SU-DHL-6 (cell line): Measurements from ENCODE around the gene DRC1.

Experiments used
- H2AFZ ChIP-seq: fragments of 200-600 bp; sonication (generic); 2 replicates; pipeline ENCODE4 v1.6.1; 2014; ENCODE audit warnings: low read depth, mild to moderate bottlenecking, moderate library complexity, mixed read lengths, antibody characterized with exemption, low read length; ENCODE audit not compliant: severe bottlenecking
- H3F3A ChIP-seq: fragments of 200-600 bp; shearing (Covaris generic); 2 replicates; pipeline ENCODE4 v1.6.0; 2016; ENCODE audit warnings: antibody characterized with exemption, mild to moderate bottlenecking; ENCODE audit not compliant: insufficient read depth
- H3K27ac ChIP-seq: fragments of 200-600 bp; sonication (generic); 2 replicates; pipeline ENCODE4 v1.5.1; 2016; ENCODE audit warnings: low read depth, mild to moderate bottlenecking, low read length, moderate library complexity, mixed read lengths
- H3K27me3 ChIP-seq: fragments of 200-600 bp; sonication (generic), shearing (Covaris generic); 2 replicates; pipeline ENCODE4 v1.6.0; 2014; ENCODE audit warnings: mild to moderate bottlenecking, low read length
- H3K36me3 ChIP-seq: fragments of 200-600 bp; sonication (generic); 2 replicates; pipeline ENCODE4 v1.6.1; 2014; ENCODE audit warnings: mild to moderate bottlenecking, low read length, mixed read lengths
- H3K4me2 ChIP-seq: fragments of 300-600, 200-600 bp; shearing (Covaris generic), sonication (generic); 2 replicates; pipeline ENCODE4 v1.6.0; 2014; ENCODE audit warnings: low read length, low read depth, mild to moderate bottlenecking; ENCODE audit not compliant: poor library complexity, severe bottlenecking
- H3K4me3 ChIP-seq: fragments of 200-600 bp; sonication (generic); 2 replicates; pipeline ENCODE4 v1.5.1; 2014; ENCODE audit warnings: antibody characterized with exemption, low read length, mild to moderate bottlenecking, mixed read lengths; ENCODE audit not compliant: insufficient read depth, poor library complexity, severe bottlenecking
- H3K79me2 ChIP-seq: fragments of 200-600 bp; sonication (generic); 2 replicates; pipeline ENCODE4 v1.6.1; 2014; ENCODE audit warnings: mild to moderate bottlenecking, low read length, moderate library complexity; ENCODE audit not compliant: insufficient read depth
- H3K9ac ChIP-seq: fragments of 200-600 bp; sonication (generic); 2 replicates; pipeline ENCODE4 v1.7.0; 2014; ENCODE audit warnings: mild to moderate bottlenecking, low read length
- H3K9me2 ChIP-seq: fragments of 200-600 bp; sonication (generic); replicated peaks from 2 replicates; pipeline ENCODE4 v1.6.1; 2014; ENCODE audit warnings: low read length; ENCODE audit not compliant: insufficient read depth
- H3K9me3 ChIP-seq: fragments of 200-600 bp; sonication (generic); 2 replicates; pipeline ENCODE4 v1.6.1; 2014; ENCODE audit warnings: low read length, mixed read lengths; ENCODE audit not compliant: insufficient read depth
- H4K20me1 ChIP-seq: fragments of 200-600 bp; sonication (generic); 2 replicates; pipeline ENCODE4 v1.6.1; 2014; ENCODE audit warnings: low read depth, mild to moderate bottlenecking, antibody characterized with exemption, low read length, moderate library complexity, mixed read lengths
- CTCF ChIP-seq: fragments of 200-600 bp; sonication (generic); IDR thresholded peaks from one replicate; pipeline ENCODE4 v1.5.1; 2017; ENCODE audit warnings: antibody characterized with exemption, mild to moderate bottlenecking, low read length, moderate library complexity; ENCODE audit not compliant: insufficient read depth, poor library complexity, severe bottlenecking
- EZH2phosphoT487 ChIP-seq: fragments of 200-600 bp; sonication (generic), shearing (Covaris generic); conservative IDR thresholded peaks from 2 replicates; pipeline ENCODE4 v1.6.1; 2018; ENCODE audit warnings: mild to moderate bottlenecking, antibody characterized with exemption, low read length, moderate library complexity, mixed read lengths

DRC1 gene

GRCh38 chr2:26438526-26438925 lies 36.8 kb downstream of the DRC1 start:
- Histone ChIP-seq H3K27me3 (no peaks in the 10 kb centered on the region), H3K9me2 (no peaks in the 10 kb centered on the region), H3K4me2 (no peak overlapping the region), H3K36me3 (no peaks in the 10 kb centered on the region), H3F3A (no peaks in the 10 kb centered on the region), H3K9me3 (no peaks in the 10 kb centered on the region), H4K20me1 (no peaks in the 10 kb centered on the region), H2AFZ (no peak overlapping the region), H3K4me3 (no peak overlapping the region), H3K27ac (no peak overlapping the region), H3K9ac (no peak overlapping the region), H3K79me2 (no peaks in the 10 kb centered on the region)
- no peak for TF ChIP-seq CTCF
- no peak for TF ChIP-seq EZH2phosphoT487

- TF ChIP-seq EZH2phosphoT487 (no peak), CTCF (no peak)
- Histone ChIP-seq H3F3A (no peaks in the 10 kb centered on the region), H2AFZ (no peak overlapping the region), H3K27me3 (no peaks in the 10 kb centered on the region), H3K9me2 (no peaks in the 10 kb centered on the region), H3K9ac (no peak overlapping the region), H3K36me3 (no peaks in the 10 kb centered on the region), H3K27ac (no peak overlapping the region), H3K79me2 (no peaks in the 10 kb centered on the region), H3K9me3 (no peaks in the 10 kb centered on the region), H4K20me1 (no peaks in the 10 kb centered on the region), H3K4me2 (no peak overlapping the region), H3K4me3 (no peak overlapping the region)
These were observed 37.2 kb downstream of the DRC1 start for GRCh38 chr2:26438926-26439325.

- Histone ChIP-seq H3K4me3 (no peak overlapping the region), H3F3A (no peaks in the 10 kb centered on the region), H3K9me3 (no peaks in the 10 kb centered on the region), H3K9me2 (no peaks in the 10 kb centered on the region), H3K4me2 (no peak overlapping the region), H3K9ac (no peak overlapping the region), H3K27me3 (no peaks in the 10 kb centered on the region), H3K79me2 (no peaks in the 10 kb centered on the region), H3K27ac (no peak overlapping the region), H2AFZ (no peak overlapping the region), H4K20me1 (no peaks in the 10 kb centered on the region), H3K36me3 (no peaks in the 10 kb centered on the region)
- TF ChIP-seq EZH2phosphoT487 (no peak), CTCF (no peak)
These were observed 40.6 kb downstream of the DRC1 start for GRCh38 chr2:26442301-26442700.
